GM18907 (cell line): ENCODE results near the gene HIGD1A.

Experiments used
- ATAC-seq: cut with Tn5 transposase; IDR thresholded peaks from one replicate; pipeline ENCODE4 v1.9.1; 2021; ENCODE audit warnings: mild to moderate bottlenecking, moderate library complexity; ENCODE audit not compliant: unreplicated experiment

The HIGD1A gene

DNA sequence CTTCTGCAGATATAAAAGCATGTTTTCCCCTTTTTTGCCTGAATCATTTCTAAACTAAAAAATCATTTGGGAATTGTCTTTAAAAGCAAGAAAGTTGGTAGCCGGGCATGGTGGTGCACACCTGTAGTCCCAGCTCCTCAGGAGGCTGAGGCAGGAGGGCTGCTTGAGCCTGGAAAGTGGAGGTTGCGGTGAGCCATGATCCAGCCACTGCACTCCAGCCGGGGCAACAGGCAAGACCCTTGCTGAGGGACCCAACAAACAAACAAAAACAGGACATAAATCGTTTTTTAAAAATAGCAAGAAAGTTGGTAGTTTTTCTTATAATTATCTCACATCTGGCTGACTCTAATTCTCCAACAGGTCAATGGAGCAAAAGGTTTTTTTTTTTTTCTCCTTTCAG, 2.5 kb downstream of the HIGD1A start:
- ATAC-seq: no peak

DNA sequence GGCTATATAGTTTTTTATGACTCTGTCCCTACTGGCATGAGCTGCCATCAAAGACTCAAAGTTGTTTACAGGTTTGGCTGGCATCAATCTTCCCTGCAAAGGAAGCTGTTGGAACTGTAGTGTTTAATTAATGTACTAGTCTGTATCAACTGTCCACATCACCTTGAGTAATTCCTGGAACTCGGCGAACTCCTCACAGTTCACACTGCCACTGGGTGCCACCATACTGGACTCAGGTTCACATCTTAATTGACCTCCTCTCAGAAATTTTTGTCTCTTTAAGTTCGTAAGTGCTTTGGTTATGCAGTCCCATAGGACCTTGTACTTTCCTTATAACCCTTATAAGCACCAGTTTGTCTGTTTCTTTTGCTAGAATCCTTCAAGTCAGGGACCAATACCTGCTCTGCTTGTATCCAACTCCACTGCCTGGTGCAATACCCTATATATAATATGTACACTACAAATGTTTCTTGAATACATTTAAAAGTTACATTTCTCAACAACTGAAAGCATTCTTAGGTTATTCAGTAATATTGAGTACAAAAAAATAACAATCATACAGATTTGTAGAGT, 3.2 kb downstream of the HIGD1A start:
- ATAC-seq: no peak

DNA sequence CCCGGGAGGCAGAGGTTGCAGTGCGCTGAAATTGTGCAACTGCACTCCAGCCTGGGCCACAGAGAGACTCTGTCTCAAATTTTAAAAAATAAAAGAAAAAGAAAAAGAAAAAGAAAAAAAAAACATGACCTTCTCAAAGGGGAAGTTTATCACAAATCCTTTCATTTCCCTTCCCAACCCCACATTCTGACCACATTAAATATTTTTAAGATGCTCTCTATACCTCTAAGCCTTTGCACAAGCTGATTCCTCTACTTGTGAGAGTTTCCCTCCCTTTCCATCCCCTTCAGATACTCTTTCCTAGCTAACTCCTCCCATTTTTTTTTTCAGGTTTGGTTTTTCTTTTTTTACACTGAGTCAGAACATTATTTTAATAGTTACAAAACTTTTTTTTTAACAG, 4.0 kb downstream of the HIGD1A start:
- ATAC-seq: no peak

GRCh38 chr3:42799376-42799775, 4.9 kb downstream of the HIGD1A start:
- no peak for ATAC-seq

GRCh38 chr3:42796332-42796885, 7.9 kb downstream of the HIGD1A start:
- ATAC-seq: no peak

- ATAC-seq: no peak
Measured at GRCh38 chr3:42795621-42796181, 8.6 kb downstream of the HIGD1A start.

DNA sequence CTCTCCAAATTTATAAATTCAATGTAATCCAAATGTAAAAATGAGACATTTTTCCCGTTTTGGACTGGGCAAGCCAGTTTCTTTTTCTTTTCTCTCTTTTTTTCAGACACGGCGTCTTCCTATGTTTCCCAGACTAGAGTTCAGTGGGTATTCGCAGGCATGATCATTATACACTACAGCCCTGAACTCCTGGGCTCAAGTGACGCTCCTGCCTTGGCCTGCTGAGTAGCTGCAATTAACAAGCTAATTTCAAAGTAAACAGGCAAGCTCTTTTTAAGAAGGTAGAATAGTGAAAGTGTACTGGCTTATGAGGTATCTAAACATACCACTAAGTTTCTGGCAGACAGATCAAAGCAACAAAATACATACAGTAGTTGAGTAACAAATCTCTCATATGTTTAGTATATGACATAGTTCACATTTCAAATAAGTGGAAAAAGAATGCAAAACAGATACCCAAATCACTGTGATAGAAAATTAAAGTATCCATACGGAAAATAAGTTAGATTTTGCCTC, 13.5 kb downstream of the HIGD1A start:
- ATAC-seq: no peak

DNA sequence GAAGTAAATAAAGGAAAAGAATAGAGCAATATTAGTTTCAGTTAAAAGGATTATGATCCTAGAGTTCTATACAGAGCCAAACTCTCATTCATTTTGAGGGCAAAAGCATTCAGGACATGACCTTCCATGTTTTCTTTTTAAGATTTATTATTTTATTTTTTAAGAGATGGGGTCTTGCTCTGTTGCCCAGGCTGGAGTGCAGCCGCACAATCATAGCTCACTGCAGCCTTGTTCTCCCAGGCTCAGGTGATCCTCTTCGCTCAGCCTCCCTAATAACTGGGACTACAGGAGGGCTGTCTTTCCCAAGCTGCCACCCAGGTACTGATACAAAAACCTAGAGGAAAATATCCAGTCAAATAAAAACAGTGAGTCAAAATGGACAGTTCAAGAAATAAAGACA, 17.7 kb downstream of the HIGD1A start:
- no peak for ATAC-seq

DNA sequence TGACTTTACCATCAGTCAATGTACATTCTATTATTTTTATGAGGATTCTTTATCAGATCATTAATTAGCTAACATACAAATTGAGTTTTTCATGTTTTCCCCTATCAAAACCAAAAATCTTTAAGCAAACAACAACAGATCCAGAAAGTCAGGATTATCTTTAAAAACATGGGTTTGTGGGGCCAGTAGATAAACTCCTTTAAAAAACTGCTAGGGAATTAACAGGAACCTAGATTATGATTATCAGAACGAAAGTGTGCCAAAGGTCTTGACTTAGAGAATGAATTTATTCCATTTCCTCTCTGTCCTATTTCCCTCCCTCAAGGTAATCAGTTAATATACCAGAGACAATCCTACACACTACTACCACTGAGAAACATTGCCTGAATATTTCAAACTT, 18.1 kb downstream of the HIGD1A start:
- ATAC-seq: no peak

- no peak for ATAC-seq
Measured at GRCh38 chr3:42780892-42781700, 23.2 kb downstream of the HIGD1A start.

GRCh38 chr3:42780398-42780797, 23.9 kb downstream of the HIGD1A start:
- no peak for ATAC-seq

DNA sequence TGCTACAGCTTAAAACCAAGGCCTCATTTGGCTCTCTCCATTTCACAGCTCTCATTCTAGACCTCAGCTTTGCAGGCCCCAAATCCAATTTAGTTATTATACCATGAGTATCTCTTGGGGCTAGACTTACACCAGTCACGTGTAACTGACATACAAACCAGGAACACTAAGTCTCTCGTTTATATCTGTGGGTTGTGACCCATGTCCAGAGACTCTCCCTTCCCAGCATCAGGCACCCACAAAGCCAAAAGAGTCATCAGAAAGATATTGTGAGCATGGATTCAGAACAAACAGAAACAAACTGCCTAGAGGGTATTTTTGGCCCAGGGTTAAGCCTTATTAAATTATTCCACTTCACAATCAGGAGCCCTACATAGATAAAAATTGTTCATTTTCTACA, 25.6 kb downstream of the HIGD1A start:
- no peak for ATAC-seq

DNA sequence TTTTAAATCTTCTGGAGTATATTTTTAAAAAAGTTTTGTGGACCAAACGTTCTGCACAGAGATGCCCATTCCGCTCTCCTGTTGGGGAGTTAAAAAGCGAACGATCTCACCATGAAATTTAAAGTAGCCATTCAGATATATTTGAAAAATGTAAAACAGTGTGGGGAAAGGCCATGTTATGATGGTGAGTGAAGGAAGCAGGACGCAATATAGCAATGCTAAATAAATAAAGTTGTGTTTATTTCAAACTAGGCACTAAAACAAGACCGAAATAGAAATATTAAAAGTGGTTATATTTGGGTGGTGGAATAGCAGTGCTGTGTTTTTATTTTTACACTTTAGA, 30.9 kb downstream of the HIGD1A start:
- ATAC-seq: peak; percentile 13

- peak; percentile 98 for ATAC-seq
Measured at GRCh38 chr3:42772670-42773408, 31.5 kb downstream of the HIGD1A start, which contains the start of gene CCDC13. Gene CCDC13 (minus strand): TSS chr3:42773253. CDS start chr3:42758345, 14,908 bp downstream.

DNA sequence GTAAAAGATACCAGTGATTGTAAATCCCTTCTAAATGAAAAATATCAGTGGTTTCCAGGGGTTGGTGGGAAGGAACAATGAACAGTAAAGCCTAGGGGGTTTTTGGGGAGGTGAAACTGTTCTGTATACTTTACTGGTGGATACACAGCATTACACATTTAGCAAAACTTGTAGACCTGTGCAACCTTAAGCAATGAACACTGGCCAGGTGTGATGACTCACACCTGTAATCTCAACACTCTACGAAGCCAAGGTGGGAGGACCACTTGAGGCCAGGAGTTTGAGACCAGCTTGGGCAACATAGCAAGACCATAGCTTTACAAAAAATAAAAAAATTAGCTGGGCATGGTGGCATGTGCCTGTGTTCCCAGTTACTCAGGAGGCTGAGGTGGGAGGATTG, 33.0 kb downstream of the HIGD1A start:
- ATAC-seq: no peak

DNA sequence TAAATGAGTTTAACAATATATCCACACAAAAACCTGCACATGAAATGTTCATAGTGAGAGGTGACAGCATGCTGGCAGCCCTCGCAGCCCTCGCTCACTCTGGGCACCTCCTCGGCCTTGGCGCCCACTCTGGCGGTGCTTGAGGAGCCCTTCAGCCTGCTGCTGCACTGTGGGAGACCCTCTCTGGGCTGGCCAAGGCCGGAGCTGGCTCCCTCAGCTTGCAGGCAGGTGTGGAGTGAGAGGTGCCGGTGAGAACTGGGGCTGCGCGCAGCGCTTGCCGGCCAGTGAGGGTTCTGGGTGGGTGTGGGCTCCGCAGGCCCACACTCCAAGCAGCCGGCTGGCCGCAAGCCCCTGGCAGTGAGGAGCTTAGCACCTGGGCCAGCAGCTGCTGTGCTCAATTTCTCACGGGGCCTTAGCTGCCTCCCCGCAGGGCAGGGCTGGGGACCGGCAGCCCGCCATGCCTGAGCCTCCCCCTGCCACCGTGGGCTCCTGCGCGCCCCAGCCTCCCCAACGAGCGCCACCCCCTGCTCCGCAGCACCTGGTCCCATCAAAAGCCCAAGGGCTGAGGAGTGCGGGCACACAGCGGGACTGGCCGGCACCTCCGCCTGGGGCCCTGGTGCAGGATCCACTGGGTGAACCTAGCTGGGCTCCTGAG, 34.7 kb downstream of the HIGD1A start:
- no peak for ATAC-seq

DNA sequence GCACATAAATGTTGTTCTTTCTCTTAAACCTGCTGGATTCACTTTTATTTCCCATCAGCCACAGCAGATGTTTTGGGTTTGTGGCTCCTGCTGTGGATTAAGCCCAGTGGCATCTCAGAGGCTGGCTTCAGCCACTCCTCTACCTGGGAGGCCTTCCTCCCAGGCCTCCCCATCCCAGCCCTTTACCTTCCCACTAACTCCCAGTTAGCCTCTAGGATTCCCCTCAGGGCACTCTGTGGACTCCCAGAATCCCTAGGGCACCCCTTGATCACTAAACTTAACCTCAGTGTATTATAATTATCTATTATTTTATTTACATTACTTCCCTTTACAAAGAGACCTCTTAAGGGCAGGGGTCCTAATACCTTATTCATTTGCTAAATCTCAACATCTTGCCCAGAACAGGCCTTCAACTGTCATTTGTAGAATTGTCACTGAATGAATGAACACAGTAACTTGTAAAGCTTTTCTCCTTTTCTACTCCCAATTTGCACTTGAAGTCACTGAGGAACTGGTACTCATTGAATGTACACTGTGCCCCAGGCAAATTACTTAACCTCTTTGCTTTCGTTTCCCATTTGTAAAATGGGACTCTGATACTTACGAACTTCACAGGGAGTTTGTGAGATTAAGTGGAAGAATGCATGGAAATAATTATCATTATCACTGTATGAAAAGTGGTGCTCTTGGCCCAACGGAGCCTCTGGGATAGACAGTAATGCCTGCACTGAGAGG, 39.6 kb downstream of the HIGD1A start:
- no peak for ATAC-seq

DNA sequence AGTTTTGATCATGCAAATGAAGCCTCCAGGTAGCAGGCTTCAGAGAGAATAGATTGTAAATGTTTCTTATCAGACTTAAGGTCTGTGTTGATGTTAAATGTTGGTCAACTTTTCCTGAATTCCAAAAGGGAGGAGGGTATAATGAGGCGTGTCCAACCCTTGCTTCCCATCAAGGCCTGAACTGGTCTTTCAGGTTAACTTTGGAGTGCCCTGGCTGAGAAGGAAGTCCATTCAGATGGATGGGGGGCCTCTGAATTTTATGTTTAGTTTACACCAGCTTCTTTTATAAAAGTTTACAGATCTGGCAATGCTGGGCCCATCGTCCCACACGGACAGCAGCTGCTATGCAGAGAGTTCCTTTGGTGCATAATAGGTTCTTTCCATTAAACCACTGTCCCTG, 40.2 kb downstream of the HIGD1A start:
- no peak for ATAC-seq

- no peak for ATAC-seq
Measured at GRCh38 chr3:42763021-42763420, 41.3 kb downstream of the HIGD1A start.
